Measurements from ENCODE around the gene MTHFD2. TPM values are rescaled to one million over a fixed set of nuclear protein-coding genes. Genes with fewer than 3 reads are reported as not detected.

The MTHFD2 gene
- total and polyA plus RNA-seq, 2 donors from 2014 or later = 19.0 to 69.6 TPM

DNA sequence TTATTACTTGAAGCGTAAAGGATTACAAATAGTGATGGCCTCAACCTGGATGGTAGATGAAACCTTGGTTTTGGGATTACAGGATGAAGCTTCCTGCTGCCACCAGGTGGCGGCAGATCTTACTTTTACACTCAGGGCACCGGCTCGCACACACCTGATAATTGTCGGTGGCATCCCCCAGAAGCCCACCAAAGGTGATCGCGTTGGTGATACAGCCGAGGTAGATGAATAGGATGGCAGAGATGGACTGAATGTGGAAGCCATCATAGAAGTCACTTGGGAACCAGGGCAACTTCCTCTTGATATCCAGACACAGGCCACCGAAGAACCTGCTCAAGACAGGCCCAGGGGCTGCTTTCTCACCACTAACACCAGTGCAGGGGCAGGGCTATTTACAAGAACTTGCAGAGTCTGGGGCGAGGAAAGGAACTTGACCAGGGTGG is 51.8 kb downstream of the MTHFD2 start:
- peak; percentile 37 for FAIRE-seq

DNA sequence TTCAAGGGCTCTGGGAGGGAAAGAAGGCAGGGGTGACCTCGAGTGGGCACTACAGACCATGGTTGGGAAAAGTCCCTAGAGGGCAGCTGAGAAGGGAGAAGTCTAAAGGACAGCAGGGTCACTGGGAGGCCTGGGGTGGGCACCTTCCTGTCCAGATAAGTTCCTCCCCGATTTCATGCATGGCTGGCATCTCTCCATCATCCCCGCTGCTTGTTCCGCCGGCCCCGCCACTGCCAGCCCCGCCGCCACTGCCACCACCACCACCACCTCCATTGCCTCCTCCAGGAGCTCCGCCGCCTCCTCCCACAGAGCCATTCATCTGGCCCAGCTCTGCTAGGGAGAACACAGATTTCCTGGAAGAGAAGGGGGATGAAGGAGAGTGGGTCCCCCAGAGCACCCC is 53.6 kb downstream of the MTHFD2 start:
- TF ChIP-seq, protein P1, sequence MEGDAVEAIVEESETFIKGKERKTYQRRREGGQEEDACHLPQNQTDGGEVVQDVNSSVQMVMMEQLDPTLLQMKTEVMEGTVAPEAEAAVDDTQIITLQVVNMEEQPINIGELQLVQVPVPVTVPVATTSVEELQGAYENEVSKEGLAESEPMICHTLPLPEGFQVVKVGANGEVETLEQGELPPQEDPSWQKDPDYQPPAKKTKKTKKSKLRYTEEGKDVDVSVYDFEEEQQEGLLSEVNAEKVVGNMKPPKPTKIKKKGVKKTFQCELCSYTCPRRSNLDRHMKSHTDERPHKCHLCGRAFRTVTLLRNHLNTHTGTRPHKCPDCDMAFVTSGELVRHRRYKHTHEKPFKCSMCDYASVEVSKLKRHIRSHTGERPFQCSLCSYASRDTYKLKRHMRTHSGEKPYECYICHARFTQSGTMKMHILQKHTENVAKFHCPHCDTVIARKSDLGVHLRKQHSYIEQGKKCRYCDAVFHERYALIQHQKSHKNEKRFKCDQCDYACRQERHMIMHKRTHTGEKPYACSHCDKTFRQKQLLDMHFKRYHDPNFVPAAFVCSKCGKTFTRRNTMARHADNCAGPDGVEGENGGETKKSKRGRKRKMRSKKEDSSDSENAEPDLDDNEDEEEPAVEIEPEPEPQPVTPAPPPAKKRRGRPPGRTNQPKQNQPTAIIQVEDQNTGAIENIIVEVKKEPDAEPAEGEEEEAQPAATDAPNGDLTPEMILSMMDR (IDR thresholded peaks at IDR 0.05; ENCODE audit: borderline replicate concordance, extremely low read depth, insufficient read depth) = no peak
- no peak for FAIRE-seq
- H3K27me3 ChIP-seq (ENCODE audit: control insufficient read depth, insufficient read depth, low read length) = no peaks in the 10 kb centered on the region
- H3K9ac ChIP-seq (ENCODE audit: low read length in 3 of 3) = no peak overlapping the region
- H3K36me3 ChIP-seq (ENCODE audit: control insufficient read depth in 2 of 3, insufficient read depth in 3 of 3, low read length in 3 of 3) = no peaks in the 10 kb centered on the region
- intact Hi-C loops (cut with DNase I) = no loop called here
- H3K9me3 ChIP-seq (ENCODE audit: control insufficient read depth in 2 of 3, insufficient read depth in 1 of 3, low read length in 3 of 3) = no peaks in the 10 kb centered on the region
- H3K4me1 ChIP-seq (ENCODE audit: control insufficient read depth in 2 of 3, insufficient read depth in 2 of 3, low read depth in 1 of 3, low read length in 3 of 3) = no peaks in the 10 kb centered on the region
- DNase-seq = no peak
- H3K4me3 ChIP-seq (ENCODE audit: low read length in 3 of 3) = no peak overlapping the region
- H3K27ac ChIP-seq (ENCODE audit: low read depth in 2 of 2, low read length in 2 of 2) = no peak overlapping the region

More for the DNA sequence above, 51.8 kb downstream of the MTHFD2 start:
- TF ChIP-seq, protein P1 (IDR thresholded peaks at IDR 0.05; ENCODE audit: borderline replicate concordance, extremely low read depth, insufficient read depth) = peak; percentile 68
- H3K4me3 ChIP-seq (ENCODE audit: low read length in 3 of 3) = no peak overlapping the region
- no peaks in the 10 kb centered on the region for H3K9me3 ChIP-seq (ENCODE audit: control insufficient read depth in 2 of 3, insufficient read depth in 1 of 3, low read length in 3 of 3)
- H3K36me3 ChIP-seq (ENCODE audit: control insufficient read depth in 2 of 3, insufficient read depth in 3 of 3, low read length in 3 of 3) = no peaks in the 10 kb centered on the region
- H3K27ac ChIP-seq (ENCODE audit: low read depth in 2 of 2, low read length in 2 of 2) = no peak overlapping the region
- DNase-seq = peak in 4 of 5 donors; percentile 38 to 71 (median 53)
- intact Hi-C loops (cut with DNase I) = no loop called here
- no peak overlapping the region for H3K9ac ChIP-seq (ENCODE audit: low read length in 3 of 3)
- no peaks in the 10 kb centered on the region for H3K27me3 ChIP-seq (ENCODE audit: control insufficient read depth, insufficient read depth, low read length)
- H3K4me1 ChIP-seq (ENCODE audit: control insufficient read depth in 2 of 3, insufficient read depth in 2 of 3, low read depth in 1 of 3, low read length in 3 of 3) = no peaks in the 10 kb centered on the region

DNA sequence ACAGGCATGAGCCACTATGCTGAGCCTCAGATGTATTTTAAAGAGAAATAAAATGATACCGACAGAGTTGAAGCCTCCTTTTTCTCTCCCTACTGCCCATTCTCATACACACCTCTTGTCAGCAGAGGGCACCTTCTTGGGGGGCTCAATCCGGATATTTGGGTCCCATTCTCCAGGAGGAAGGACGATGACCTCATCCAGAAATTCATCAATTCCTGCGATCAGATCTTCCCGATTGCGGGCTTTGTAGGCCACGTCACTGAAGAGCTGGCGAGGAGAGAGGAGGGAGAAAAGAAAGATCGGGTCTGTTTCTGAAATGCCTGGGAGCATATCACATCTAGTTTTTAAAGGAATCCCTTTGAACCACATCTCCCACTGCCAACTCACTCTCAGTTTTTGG is 54.4 kb downstream of the MTHFD2 start:
- no peaks in the 10 kb centered on the region for H3K36me3 ChIP-seq (ENCODE audit: control insufficient read depth in 2 of 3, insufficient read depth in 3 of 3, low read length in 3 of 3)
- no peaks in the 10 kb centered on the region for H3K9me3 ChIP-seq (ENCODE audit: control insufficient read depth in 2 of 3, insufficient read depth in 1 of 3, low read length in 3 of 3)
- H3K9ac ChIP-seq (ENCODE audit: low read length in 3 of 3) = no peak overlapping the region
- H3K4me3 ChIP-seq (ENCODE audit: low read length in 3 of 3) = no peak overlapping the region
- H3K27ac ChIP-seq (ENCODE audit: low read depth in 2 of 2, low read length in 2 of 2) = no peak overlapping the region
- no peaks in the 10 kb centered on the region for H3K4me1 ChIP-seq (ENCODE audit: control insufficient read depth in 2 of 3, insufficient read depth in 2 of 3, low read depth in 1 of 3, low read length in 3 of 3)
- TF ChIP-seq, protein P1 (IDR thresholded peaks at IDR 0.05; ENCODE audit: borderline replicate concordance, extremely low read depth, insufficient read depth) = no peak
- FAIRE-seq (no peak), DNase-seq (no peak)
- intact Hi-C loops (cut with DNase I) = no loop called here
- no peaks in the 10 kb centered on the region for H3K27me3 ChIP-seq (ENCODE audit: control insufficient read depth, insufficient read depth, low read length)
